ENCODE results near the gene SDHB.

The SDHB gene

GRCh38 chr1:17007121-17007520, 46.7 kb downstream of the SDHB start:
- no peak overlapping the region for H3K27ac ChIP-seq

DNA sequence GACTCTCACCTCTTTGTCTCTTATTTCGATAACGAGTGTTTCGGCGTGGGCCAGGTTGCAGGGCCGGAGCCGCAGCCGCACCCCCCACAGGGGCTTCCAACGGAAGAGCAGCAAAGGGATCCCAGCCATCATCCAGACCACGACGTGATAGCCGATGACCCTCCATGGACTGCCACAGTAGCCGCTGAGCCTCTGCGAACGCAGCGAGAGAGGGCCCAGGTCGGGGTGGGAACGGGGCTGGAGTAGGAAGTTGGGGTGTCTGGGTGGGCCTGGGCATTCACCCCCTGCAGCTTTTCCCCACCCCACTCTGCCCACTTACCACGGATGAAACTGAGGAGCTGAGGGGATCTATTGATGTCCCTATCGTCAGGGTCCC, 48.5 kb downstream of the SDHB start:
- no peak overlapping the region for H3K27ac ChIP-seq
- TF ChIP-seq, protein P1, sequence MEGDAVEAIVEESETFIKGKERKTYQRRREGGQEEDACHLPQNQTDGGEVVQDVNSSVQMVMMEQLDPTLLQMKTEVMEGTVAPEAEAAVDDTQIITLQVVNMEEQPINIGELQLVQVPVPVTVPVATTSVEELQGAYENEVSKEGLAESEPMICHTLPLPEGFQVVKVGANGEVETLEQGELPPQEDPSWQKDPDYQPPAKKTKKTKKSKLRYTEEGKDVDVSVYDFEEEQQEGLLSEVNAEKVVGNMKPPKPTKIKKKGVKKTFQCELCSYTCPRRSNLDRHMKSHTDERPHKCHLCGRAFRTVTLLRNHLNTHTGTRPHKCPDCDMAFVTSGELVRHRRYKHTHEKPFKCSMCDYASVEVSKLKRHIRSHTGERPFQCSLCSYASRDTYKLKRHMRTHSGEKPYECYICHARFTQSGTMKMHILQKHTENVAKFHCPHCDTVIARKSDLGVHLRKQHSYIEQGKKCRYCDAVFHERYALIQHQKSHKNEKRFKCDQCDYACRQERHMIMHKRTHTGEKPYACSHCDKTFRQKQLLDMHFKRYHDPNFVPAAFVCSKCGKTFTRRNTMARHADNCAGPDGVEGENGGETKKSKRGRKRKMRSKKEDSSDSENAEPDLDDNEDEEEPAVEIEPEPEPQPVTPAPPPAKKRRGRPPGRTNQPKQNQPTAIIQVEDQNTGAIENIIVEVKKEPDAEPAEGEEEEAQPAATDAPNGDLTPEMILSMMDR (conservative IDR thresholded peaks at IDR 0.05), result no peak
- TF ChIP-seq ZFX (IDR thresholded peaks at IDR 0.05), result no peak

More at GRCh38 chr1:17007121-17007520, 46.7 kb downstream of the SDHB start:
- no peak for TF ChIP-seq ZFX (IDR thresholded peaks at IDR 0.05)
- TF ChIP-seq, protein P1 (conservative IDR thresholded peaks at IDR 0.05), result no peak

GRCh38 chr1:17004466-17005364, 49.1 kb downstream of the SDHB start:
- TF ChIP-seq, protein P1 (conservative IDR thresholded peaks at IDR 0.05), result no peak
- no peak for TF ChIP-seq ZFX (IDR thresholded peaks at IDR 0.05)
- H3K27ac ChIP-seq, result no peak overlapping the region

- TF ChIP-seq, protein P1 (conservative IDR thresholded peaks at IDR 0.05), result no peak
- TF ChIP-seq ZFX (IDR thresholded peaks at IDR 0.05), result no peak
- H3K27ac ChIP-seq, result no peak overlapping the region
Observed at GRCh38 chr1:17002524-17002902, 51.3 kb downstream of the SDHB start.

GRCh38 chr1:17001760-17002523, 51.9 kb downstream of the SDHB start:
- no peak overlapping the region for H3K27ac ChIP-seq
- TF ChIP-seq, protein P1 (conservative IDR thresholded peaks at IDR 0.05), result no peak
- no peak for TF ChIP-seq ZFX (IDR thresholded peaks at IDR 0.05)

- H3K27ac ChIP-seq, result no peak overlapping the region
- TF ChIP-seq, protein P1 (conservative IDR thresholded peaks at IDR 0.05), result no peak; the same call in 1 of the 2 replicates
- TF ChIP-seq ZFX (IDR thresholded peaks at IDR 0.05), result no peak
Observed at GRCh38 chr1:16999863-17000262, 54.0 kb downstream of the SDHB start.

DNA sequence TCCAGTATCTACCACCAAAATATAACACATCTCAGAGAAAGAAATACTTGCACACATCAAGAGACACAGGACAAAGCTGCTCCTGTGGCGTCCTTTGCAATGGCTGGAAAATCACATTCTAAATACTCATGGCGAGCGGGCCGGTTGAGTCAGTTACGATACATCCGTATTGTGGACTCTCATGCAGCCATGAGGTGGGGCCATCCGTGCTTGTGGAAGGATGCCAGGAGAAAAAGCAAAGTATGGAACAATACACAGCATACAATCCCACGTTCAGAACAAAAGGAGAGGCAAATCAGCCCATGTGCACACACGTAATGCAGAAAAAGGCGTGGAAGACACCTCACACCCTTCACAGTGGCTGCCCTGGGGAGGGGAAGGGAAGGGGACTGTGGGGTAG, 55.2 kb downstream of the SDHB start:
- TF ChIP-seq, protein P1 (conservative IDR thresholded peaks at IDR 0.05), result no peak
- no peak for TF ChIP-seq ZFX (IDR thresholded peaks at IDR 0.05)
- H3K27ac ChIP-seq, result no peak overlapping the region

All from C4-2B (cell line).